Fibroblast of skin of left quadriceps (primary cell): ENCODE measurements around the gene PHETA1.
A peak's percentile ranks its signal among the peaks of the same experiment; 100 is the strongest.

ENCODE experiments used
- DNase-seq, 2 experiments: peaks; one replicate each; pipeline ENCODE4 v3.0.0-alpha.2; 2013; ENCODE audit warnings: low read depth in 2 of 2

The PHETA1 gene

DNA sequence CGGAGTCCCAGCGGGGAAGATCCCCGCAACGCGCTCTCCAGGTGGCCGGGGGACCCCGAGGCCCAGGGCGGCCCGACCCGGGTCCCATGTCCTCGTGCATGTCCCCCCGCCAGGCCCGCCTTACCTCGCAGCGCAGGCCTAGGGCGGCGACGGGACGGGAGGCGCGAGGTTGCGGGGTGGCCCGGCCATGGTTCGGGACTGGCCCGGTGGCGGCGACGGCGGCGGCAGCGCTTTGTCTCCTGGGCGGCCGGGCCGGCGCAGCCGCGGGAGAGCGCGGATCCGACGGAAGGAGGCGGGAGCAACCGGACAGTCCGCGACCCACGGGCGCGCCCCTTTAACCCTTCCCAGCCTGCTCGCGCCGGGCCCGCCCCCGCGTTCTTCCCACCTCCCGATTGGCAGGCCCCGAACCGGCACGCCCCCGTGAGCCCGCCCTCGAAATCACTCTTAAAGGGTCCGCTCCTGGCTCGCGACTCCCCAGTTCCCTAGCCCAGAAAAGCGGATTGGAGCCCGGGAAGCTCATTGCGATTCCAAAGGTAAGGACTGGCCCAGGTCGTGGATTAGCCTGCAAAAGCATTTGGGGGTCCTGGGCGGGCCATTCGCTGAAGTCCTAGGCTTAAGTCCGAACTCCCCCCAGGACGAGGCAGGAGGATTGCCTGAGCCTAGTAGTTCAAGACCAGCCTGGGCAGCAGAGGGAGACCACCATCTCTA lies at the start of gene PHETA1:
PHETA1 (minus strand) TSS at position 308 of the 708 bp plus-strand sequence. CDS start 5,668 bp downstream, outside the sequence.
- DNase-seq = peak; percentile 46 to 57

DNA sequence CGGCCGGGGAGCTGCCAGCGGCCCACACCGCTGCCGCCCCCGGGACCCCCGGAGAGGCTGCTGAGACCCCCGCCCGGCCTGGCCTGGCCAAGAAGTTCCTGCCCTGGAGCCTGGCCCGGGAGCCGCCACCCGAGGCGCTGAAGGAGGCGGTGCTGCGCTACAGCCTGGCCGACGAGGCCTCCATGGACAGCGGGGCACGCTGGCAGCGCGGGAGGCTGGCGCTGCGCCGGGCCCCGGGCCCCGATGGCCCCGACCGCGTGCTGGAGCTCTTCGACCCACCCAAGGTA lies 49.6 kb upstream of the PHETA1 start:
- no peak for DNase-seq

GRCh38 chr12:111417784-111418593 lies 49.1 kb upstream of the PHETA1 start:
- DNase-seq = no peak

- DNase-seq = no peak
Measured at GRCh38 chr12:111417290-111417689, 48.4 kb upstream of the PHETA1 start.

DNA sequence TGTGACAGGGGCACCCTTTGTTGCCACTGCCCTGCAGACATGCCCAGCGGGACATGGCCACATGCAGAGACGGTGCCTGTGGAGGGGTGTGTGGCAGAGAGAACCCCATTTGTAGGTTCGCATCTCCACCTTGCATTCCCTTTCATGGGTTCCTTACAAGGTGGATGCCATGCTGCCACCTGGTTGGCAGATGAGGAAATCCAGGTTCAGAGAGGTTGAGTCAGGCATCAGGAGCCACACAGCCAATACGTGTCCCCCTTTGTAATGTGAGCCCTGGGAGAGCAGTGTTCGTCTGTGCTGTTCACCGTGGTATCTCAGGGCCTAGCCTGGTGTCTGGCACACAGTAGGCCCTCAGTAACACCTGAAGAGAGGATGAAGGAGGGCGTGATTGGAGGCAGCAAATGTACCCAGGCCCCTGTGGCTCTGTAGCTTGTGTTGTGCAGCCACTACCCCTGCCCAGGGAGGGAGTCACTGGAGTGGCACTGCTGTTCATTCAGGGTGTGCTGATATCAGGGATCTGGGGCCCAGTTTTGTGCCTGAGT lies 45.9 kb upstream of the PHETA1 start:
- DNase-seq = no peak

GRCh38 chr12:111413442-111414086 lies 44.7 kb upstream of the PHETA1 start:
- DNase-seq = no peak

- no peak for DNase-seq
Measured at GRCh38 chr12:111412830-111413441, 44.0 kb upstream of the PHETA1 start.

DNA sequence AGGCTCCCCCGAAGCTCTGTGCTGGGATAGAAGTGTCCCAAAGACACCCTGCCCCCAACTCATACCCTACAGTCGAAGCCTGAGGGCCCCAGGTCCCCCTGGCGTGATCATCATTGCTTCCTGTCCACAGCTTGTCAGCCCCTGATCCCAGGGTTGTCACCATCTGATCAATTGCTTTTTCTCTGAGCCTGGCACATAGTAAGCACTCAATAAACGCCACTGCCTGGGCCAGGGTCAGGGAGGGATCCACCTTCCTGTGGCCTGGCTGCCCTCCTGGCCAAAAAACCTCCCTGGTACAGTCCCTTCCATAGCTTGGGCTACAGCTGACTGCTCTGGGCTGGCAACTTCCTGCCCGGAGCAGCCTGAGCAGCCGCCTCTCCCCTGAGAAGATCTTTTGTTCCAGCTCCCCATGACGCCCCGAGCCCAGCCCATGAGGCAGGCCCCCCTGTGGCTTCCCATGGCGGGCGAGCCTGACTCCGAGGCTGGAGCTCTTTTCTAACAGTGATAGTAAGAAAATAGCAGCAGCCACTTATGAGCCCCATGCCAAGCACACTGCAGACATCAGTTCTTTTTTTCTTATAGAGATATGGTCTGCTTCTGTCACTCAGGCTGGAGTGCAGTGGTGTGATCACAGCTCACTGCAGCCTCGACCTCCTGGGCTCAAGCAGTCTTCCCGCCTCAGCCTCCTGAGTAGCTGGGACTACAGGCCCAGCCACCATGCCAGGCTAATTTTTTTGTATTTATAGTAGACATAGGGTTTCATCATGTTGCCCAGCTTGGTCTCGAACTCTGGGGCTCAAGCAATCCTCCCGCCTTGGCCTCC lies 43.3 kb upstream of the PHETA1 start:
- no peak for DNase-seq

DNA sequence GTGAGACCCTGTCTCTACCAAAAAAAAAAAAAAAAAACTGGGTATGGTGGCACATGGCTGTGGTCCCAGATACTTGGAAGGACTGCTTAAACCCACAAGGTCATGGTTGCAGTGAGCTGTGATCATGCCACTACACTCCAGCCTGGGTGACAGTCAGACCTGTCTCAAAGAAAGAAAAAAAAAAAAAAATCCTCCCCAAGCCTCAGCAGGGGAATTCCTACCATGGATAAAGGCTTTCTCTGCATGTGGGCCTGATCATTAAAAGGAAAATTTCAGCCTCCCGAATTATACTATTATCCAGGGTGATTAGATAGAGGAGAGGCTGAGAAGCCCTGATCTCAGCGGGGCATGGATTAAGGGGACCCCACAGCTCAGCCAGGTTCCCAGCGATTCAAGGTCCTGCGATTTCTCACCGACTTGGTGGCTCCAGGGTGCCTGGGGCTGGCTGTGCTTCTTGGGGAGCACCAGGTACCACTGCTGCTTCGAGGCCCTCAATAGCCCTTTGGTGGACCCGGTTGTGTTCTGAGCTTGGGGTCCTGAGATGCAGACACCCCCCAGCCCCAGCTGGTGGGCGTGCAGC lies 42.4 kb upstream of the PHETA1 start:
- no peak for DNase-seq

DNA sequence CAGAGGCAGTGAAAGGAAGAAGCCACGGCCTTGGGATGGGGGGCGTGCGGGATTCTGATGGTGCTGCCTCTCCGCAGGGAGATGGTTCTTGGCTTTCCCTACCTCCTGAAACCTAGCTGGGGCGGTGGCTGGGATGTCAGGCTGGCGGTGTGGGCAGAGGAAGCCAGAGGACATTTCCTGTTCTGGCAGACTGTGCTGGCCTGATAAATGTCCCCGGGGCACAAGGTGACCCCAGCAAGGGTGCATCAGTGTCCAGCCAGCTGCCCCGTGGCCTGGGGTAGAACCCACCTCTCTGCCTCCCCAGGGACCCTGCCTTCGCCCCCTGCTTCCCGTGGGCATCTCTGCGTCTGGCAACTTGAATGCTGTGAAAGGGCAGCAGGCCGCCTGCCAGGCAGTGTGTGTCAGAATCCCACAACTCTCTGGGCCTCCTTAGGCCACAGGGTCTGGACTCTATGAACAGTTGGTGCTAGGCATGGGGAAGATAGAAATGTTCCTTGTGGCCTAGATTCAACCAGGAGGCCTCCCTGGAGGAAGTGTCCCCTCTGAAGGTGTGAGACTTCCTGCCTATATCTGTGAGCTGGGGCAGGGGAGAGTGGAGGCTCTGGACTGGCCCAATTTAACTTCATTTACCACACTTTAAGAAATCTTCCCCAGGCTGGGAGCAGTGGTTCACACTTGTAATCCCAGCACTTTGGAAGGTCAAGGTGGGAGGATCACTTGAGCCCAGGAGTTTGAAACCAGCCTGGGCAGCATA lies 41.7 kb upstream of the PHETA1 start:
- DNase-seq = no peak

GRCh38 chr12:111409780-111410430 lies 41.0 kb upstream of the PHETA1 start:
- no peak for DNase-seq

DNA sequence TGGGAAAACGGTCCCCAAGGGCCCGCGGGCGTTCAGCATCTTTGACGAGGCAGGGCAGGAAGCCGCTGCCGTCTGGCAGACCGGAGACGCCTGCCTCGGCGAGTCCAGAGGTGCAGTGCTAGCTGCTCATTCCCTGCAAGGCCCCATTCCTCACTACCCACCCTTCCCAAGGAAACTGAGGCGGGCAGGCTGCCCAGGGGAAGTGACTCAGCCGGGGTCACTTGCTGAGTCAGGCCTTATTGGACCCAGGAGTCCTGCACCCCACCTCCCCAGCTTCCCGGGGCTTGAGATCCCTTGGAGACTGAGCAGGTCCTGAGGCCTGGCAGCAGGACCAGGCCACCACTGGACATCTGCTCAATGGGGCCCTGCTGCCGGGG lies 40.5 kb upstream of the PHETA1 start:
- no peak for DNase-seq

- DNase-seq = no peak
Measured at GRCh38 chr12:111408686-111409402, 39.9 kb upstream of the PHETA1 start.

DNA sequence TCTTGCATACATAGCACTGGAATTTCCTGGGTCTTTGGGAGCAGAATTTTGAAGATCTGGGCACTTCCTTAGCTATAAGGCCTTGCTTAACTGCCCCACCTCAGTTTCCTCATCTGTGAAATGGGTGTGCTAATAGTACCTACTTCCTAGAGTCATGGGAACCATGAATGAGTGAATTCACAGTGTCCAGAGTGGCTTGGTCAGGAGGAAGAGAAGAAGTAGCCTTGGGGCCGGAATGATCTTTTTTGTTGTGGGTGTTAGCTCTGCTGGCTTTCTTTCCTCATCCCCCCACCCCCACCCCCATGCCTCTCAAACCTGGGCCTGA lies 39.2 kb upstream of the PHETA1 start:
- DNase-seq = no peak

- DNase-seq = no peak
Measured at GRCh38 chr12:111407377-111408115, 38.7 kb upstream of the PHETA1 start.

GRCh38 chr12:111406474-111407376 lies 37.8 kb upstream of the PHETA1 start:
- DNase-seq = no peak

DNA sequence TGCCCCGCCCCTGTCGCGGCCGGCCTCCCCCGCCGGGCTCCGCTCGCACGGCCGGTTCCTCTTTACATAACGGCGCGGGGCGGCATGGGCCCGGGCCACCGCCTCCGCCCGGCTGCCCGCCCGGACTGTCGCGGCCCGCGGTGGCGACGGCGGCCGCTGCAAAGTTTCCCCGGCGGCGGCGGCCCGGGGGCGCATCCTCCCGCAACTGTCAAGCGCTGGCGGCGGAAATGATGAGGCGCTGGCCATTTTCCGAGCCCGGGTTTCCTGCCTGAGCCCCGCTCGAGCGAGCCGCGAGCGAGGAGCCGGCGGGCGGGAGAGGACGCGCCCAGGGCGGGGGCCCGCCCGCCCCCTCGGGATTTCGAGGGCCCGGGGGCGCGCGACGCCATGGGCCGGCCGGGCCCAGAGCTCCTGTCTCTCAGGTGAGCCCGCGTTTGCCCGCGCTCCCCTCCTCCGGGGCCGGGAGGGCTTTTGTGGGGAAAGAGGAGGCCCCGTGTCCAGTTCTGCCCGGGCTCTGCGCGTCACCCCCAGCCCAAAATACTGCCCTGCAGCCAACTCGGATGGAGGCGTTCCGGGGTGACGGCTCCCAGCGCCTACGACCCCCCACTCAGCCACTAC lies 37.1 kb upstream of the PHETA1 start, which contains the start of gene SH2B3:
SH2B3 (plus strand) TSS at position 65 of the 615 bp plus-strand sequence. CDS start 12,223 bp downstream, outside the sequence.
- no peak for DNase-seq
